GM12878 (cell line): ENCODE results near the gene ZMYM3. TPM values are rescaled to one million over a fixed set of nuclear protein-coding genes. Genes with fewer than 3 reads are reported as not detected.

Source experiments
- ATAC-seq: fragments of 200-7000 bp; cut with Tn5 transposase; 3 replicates; pipeline ENCODE4 v1.9.1; 2020; ENCODE audit warnings: mild to moderate bottlenecking, moderate library complexity
- BruUV-seq: library from RNA; stranded (reverse); fragments of 400-500 nt; replicated peaks from 2 replicates; lab custom pipeline; 2021; lab: Mats Ljungman, UMichigan
- CTCF ChIA-PET: fragments of 300-600 bp; sonication (Branson Sonifier 250); formaldehyde crosslinking; extraction: SDS; loops from one replicate; lab custom pipeline; 2021; ENCODE audit warnings: inconsistent platforms; lab: Yijun Ruan, JAX
- POLR2A ChIA-PET: fragments of 350-600 bp; formaldehyde crosslinking; extraction: SDS; loops from one replicate; lab custom pipeline; 2021; ENCODE audit warnings: inconsistent platforms; lab: Charles Lee
- RAD21 ChIA-PET: fragments of 300-600 bp; sonication (Branson Sonifier 250); formaldehyde crosslinking; loops from one replicate; lab custom pipeline; 2023; ENCODE audit warnings: antibody characterized with exemption; ENCODE audit not compliant: unreplicated experiment; lab: Charles Lee
- SMC1A ChIA-PET: fragments of 300-600 bp; sonication (Branson Sonifier 250); formaldehyde crosslinking; loops from one replicate; lab custom pipeline; 2023; ENCODE audit not compliant: unreplicated experiment, uncharacterized antibody; lab: Charles Lee
- DNase-seq: peaks from one replicate; pipeline ENCODE4 v3.0.0-alpha.2; 2011; ENCODE audit warnings: low read depth, low spot score
- FAIRE-seq: peaks from 3 replicates; lab custom pipeline; 2011; peaks lifted over from hg19 to GRCh38; lab: Jason Lieb, UNC
- H2AFZ ChIP-seq: 2 replicates; pipeline ENCODE4 v1.6.0; 2011; ENCODE audit warnings: low read depth, low read length, control low read depth; ENCODE audit not compliant: control insufficient read depth
- H3K27ac ChIP-seq: 2 replicates; pipeline ENCODE4 v1.5.1; 2011; ENCODE audit warnings: control low read depth; ENCODE audit not compliant: control insufficient read depth, insufficient read depth
- H3K27me3 ChIP-seq, 2 experiments: replicated peaks in 1 of 2; 2 replicates each; pipeline versions ENCODE4 v1.6.0 to v1.6.1; 2011; ENCODE audit warnings: low read length in 1 of 2; ENCODE audit not compliant: control insufficient read depth in 2 of 2, insufficient read depth in 2 of 2
- H3K36me3 ChIP-seq, 2 experiments: 2 replicates each; pipeline ENCODE4 v1.5.1; 2011; ENCODE audit warnings: low read length in 1 of 2; ENCODE audit not compliant: control insufficient read depth in 2 of 2, insufficient read depth in 2 of 2
- H3K4me1 ChIP-seq: 2 replicates; pipeline ENCODE4 v1.6.1; 2011; ENCODE audit warnings: mild to moderate bottlenecking, low read length, moderate library complexity, mixed read lengths; ENCODE audit not compliant: control insufficient read depth, insufficient read depth
- H3K4me2 ChIP-seq: 2 replicates; pipeline ENCODE4 v1.6.0; 2011; ENCODE audit warnings: control low read depth; ENCODE audit not compliant: control insufficient read depth, insufficient read depth
- H3K4me3 ChIP-seq: fragments of 200-600 bp; sonication (generic); 2 replicates; pipeline ENCODE4 v1.5.1; 2016
- H3K79me2 ChIP-seq: 2 replicates; pipeline ENCODE4 v1.6.0; 2011; ENCODE audit warnings: low read length; ENCODE audit not compliant: control insufficient read depth, insufficient read depth
- H3K9ac ChIP-seq: 2 replicates; pipeline ENCODE4 v1.8.0; 2011; ENCODE audit warnings: low read length, control low read depth, mixed read lengths; ENCODE audit not compliant: control insufficient read depth, insufficient read depth
- H3K9me3 ChIP-seq: replicated peaks from 3 replicates; pipeline ENCODE4 v1.5.1; 2011; ENCODE audit warnings: mild to moderate bottlenecking, low read length; ENCODE audit not compliant: control insufficient read depth, insufficient read depth
- H4K20me1 ChIP-seq: 2 replicates; pipeline ENCODE4 v1.6.0; 2011; ENCODE audit not compliant: control insufficient read depth, insufficient read depth
- BCL11A ChIP-seq: IDR thresholded peaks from 2 replicates; pipeline ENCODE4 v1.6.1; 2011; ENCODE audit warnings: low read depth, low read length
- E4F1 ChIP-seq: fragments of 450-650 bp; IDR thresholded peaks from 2 replicates; pipeline ENCODE4 v1.6.1; 2018; ENCODE audit warnings: borderline replicate concordance, mild to moderate bottlenecking; ENCODE audit not compliant: partially characterized antibody
- JUNB ChIP-seq: IDR thresholded peaks from 2 replicates; pipeline ENCODE4 v1.6.1; 2016; ENCODE audit warnings: antibody characterized with exemption, mild to moderate bottlenecking
- RELB ChIP-seq: fragments of 450-650 bp; IDR thresholded peaks from 2 replicates; pipeline ENCODE4 v1.6.1; 2017; ENCODE audit warnings: low read depth, mild to moderate bottlenecking, moderate library complexity
- RUNX3 ChIP-seq: IDR thresholded peaks from 2 replicates; pipeline ENCODE4 v1.6.1; 2012; ENCODE audit warnings: low read length, inconsistent platforms
- SREBF1 ChIP-seq: IDR thresholded peaks from 2 replicates; pipeline ENCODE4 v1.6.1; 2012; ENCODE audit warnings: mild to moderate bottlenecking, low read length
- WGBS: methylation state at CpG from one replicate; pipeline ENCODE4 v1.1.6; 2016; ENCODE audit warnings: low lambda C conversion rate; ENCODE audit not compliant: insufficient replicate concordance, insufficient coverage; ENCODE audit errors: missing lambda C conversion rate; 5-methylcytosine and 5-hydroxymethylcytosine counted together
- in situ Hi-C: fragments of 300-500 bp; cut with MboI; formaldehyde crosslinking; loops from 9 replicates; pipeline ENCODE4 v1.14.3; 2018; ENCODE audit warnings: mixed read lengths
- intact Hi-C: fragments of 100-400 bp; cut with micrococcal nuclease; formaldehyde crosslinking; loops from one replicate; pipeline ENCODE4 v1.14.2; 2022; ENCODE audit not compliant: unreplicated experiment
- polyA plus RNA-seq, 11 experiments: library from polyadenylated mRNA; depleted of rRNA in 4 of 11; unstranded in 6 of 11; stranded (reverse) in 5 of 11; fragments of >200 nt; fragmentation: Nextera tagmentation in 4 of 11; fragmentation: Illumina TruSeq in 1 of 11; extraction: Ambion mirVana in 4 of 11; extraction: Trizol in 1 of 11; gene quantifications; 1 replicate in 1 of 11; 2 replicates in 10 of 11; pipeline versions ENCODE4 v1.2.1 to v1.2.3, GENCODE V29; 2011 to 2016; ENCODE audit warnings: inconsistent platforms in 2 of 11, missing spikeins in 2 of 11, low read depth in 1 of 11
- total RNA-seq, 4 experiments: library from RNA; depleted of rRNA in 3 of 4; stranded (reverse); fragments of >200 nt in 3 of 4; fragmentation: Illumina TruSeq in 1 of 4; extraction: Trizol in 1 of 4; gene quantifications; 2 replicates each; pipeline versions ENCODE4 v1.2.1 to v1.2.3, GENCODE V29; 2013 to 2021
- TF ChIP-seq, protein P1 (sequence below): fragments of 450-650 bp; IDR thresholded peaks from 2 replicates; pipeline ENCODE4 v1.6.1; 2016; ENCODE audit warnings: mild to moderate bottlenecking

ZMYM3 gene
- total and polyA plus RNA-seq, 10 of the 15 experiments (the other 5 are each of a cell fraction or from before 2014, with no cell fraction given) = 2.3 to 28.1 (median 12.3) TPM

- no peak for TF ChIP-seq BCL11A
Measured at GRCh38 chrX:71250841-71251240, 3.1 kb downstream of the ZMYM3 start (continued).

DNA sequence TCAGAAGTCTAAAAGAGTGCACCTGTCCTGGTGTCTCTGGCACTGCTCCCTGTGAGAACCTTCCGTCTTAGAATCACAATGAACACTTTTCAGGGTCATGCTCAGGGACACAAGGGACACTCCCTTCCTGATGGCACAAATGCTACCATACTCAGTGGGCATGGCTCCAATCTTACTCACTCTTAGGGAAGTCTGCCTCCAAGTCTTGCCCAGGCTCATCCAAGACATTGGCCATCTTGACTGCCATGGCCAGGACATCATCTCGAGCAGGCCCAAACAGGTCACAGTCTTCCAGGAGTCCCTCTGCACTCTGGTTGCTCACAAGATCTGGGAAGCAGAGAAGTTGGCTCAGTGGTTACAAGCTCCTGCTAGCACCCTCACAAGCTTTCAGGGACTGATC lies 8.8 kb downstream of the ZMYM3 start:
- ChIA-PET SMC1A (no interaction called here), POLR2A (no interaction called here)
- Histone ChIP-seq H3K27me3 (no peaks in the 10 kb centered on the region), H3K27ac (no peak overlapping the region), H3K79me2 (no peaks in the 10 kb centered on the region), H3K9ac (no peak overlapping the region), H2AFZ (no peak overlapping the region), H3K4me3 (no peak overlapping the region), H4K20me1 (no peaks in the 10 kb centered on the region), H3K4me2 (no peak overlapping the region)
- WGBS = 70% methylated on average over 2 of the region's 2 CpGs
- intact Hi-C loops = no loop called here
- BruUV-seq = no TSS peak
- DNase-seq = no peak
- TF ChIP-seq RELB = no peak
- TF ChIP-seq, all 136 proteins: peak for 0
- ChIA-PET RAD21 (no interaction called here), CTCF (no interaction called here)
- in situ Hi-C loops = no loop called here
- Histone ChIP-seq H3K36me3 (peaks cover 0 to 6% of the 10 kb centered on the region in 2 experiments; a peak in 3 of 4 replicates), H3K4me1 (no peaks in the 10 kb centered on the region), H3K9me3 (no peaks in the 10 kb centered on the region)
- no peak for ATAC-seq
- FAIRE-seq = no peak

- ChIA-PET SMC1A (no interaction called here), RAD21 (no interaction called here)
- TF ChIP-seq JUNB (no peak), E4F1 (no peak), RUNX3 (no peak), SREBF1 (no peak)
- TF ChIP-seq, protein P1, sequence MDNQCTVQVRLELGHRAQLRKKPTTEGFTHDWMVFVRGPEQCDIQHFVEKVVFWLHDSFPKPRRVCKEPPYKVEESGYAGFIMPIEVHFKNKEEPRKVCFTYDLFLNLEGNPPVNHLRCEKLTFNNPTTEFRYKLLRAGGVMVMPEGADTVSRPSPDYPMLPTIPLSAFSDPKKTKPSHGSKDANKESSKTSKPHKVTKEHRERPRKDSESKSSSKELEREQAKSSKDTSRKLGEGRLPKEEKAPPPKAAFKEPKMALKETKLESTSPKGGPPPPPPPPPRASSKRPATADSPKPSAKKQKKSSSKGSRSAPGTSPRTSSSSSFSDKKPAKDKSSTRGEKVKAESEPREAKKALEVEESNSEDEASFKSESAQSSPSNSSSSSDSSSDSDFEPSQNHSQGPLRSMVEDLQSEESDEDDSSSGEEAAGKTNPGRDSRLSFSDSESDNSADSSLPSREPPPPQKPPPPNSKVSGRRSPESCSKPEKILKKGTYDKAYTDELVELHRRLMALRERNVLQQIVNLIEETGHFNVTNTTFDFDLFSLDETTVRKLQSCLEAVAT = no peak
Measured at GRCh38 chrX:71244359-71245128, 9.4 kb downstream of the ZMYM3 start.

More at GRCh38 chrX:71244359-71245128, 9.4 kb downstream of the ZMYM3 start:
- POLR2A ChIA-PET = no interaction called here
- Histone ChIP-seq H3K27ac (no peak overlapping the region), H3K27me3 (no peaks in the 10 kb centered on the region), H3K79me2 (no peaks in the 10 kb centered on the region), H3K9ac (no peak overlapping the region), H2AFZ (no peak overlapping the region), H3K36me3 (peaks cover 0 to 6% of the 10 kb centered on the region in 2 experiments; a peak in 3 of 4 replicates), H3K9me3 (no peaks in the 10 kb centered on the region), H4K20me1 (no peaks in the 10 kb centered on the region), H3K4me1 (no peaks in the 10 kb centered on the region), H3K4me3 (no peak overlapping the region), H3K4me2 (no peak overlapping the region)
- no peak for FAIRE-seq
- intact Hi-C loops (no loop called here), in situ Hi-C loops (no loop called here)
- CTCF ChIA-PET = no interaction called here
- DNase-seq = no peak
- 68% methylated on average over 9 of the region's 9 CpGs for WGBS
- no peak for ATAC-seq
- BruUV-seq = no TSS peak
